GM21737 (cell line): ENCODE results near the gene SEC61A2.

Experiments
- ATAC-seq: cut with Tn5 transposase; IDR thresholded peaks from one replicate; pipeline ENCODE4 v1.9.1; 2021; ENCODE audit warnings: mild to moderate bottlenecking, moderate library complexity; ENCODE audit not compliant: unreplicated experiment

Gene SEC61A2

DNA sequence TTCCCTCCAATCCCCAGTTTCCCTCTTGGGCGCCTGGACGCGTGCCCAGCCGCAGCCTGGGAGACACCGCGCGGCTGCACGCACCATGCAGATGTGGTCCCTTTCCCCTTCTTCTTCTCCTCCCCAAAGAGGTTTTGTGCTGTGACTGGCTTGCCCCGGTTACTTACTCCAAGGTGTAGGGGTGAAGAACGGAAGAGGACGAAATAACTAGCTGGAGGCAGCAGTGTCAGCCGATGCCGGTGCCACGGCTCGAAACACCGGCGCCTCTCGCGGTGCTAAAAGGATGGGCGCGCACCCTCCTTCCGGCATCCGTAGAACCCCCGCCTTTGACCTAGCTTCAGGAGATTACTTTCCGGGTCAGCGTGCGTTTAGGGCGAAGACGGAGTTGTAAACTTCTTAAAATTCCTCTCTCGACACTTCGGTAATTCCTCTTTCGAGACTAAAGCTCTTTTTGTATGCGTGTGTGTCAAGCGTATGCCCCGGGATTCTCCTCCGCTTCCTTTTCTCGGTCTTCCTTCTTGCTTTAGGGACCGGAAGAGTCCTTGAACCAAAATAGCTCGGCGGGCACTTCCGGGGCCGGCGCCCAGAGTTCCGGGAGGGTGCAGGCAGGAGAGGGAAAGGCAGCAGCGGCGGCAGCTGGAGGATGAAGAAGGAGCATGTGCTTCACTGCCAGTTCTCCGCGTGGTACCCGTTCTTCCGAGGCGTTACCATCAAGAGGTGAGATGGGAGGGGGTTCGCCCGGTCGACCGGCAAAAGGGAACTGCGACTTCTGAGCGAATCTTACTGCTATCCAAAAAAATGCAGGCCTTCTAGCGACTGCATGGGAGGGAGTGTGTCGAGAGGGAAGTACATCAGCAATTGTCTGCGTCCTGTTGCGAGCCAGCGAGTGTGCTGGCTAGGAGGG, 66.4 kb downstream of the SEC61A2 start, which contains the start of the genes CDC123 and NUDT5:
TSS of gene CDC123 (plus strand) at position 586 of the 904 bp plus-strand sequence. CDS start at position 644, 58 bp downstream.
TSS of gene NUDT5 (minus strand) at position 289 of the 904 bp plus-strand sequence. CDS start 9,600 bp downstream, outside the sequence.
- peak; percentile 83 for ATAC-seq

- ATAC-seq = no peak
These were observed 67.2 kb downstream of the SEC61A2 start for GRCh38 chr10:12196531-12197211.

DNA sequence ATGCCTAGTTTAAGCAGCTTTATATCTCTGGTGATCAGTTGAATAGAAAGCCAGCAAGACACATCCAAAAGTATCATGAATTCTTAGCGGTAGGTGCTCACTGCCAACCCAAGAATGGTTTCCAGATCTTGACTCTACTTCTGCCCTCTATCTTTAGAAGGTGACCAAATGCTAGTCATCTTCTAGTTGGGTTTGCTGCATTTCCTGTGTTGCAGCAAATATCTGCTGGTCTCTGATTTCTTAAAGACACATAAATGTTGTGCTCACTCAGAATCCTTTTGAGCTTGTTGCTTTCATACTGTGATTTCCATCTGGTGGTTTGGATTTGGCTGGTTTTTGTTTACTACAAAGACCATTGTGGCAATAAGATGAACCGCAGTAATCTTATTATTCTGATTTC, 68.7 kb downstream of the SEC61A2 start:
- ATAC-seq = no peak

- ATAC-seq = no peak
These were observed 71.4 kb downstream of the SEC61A2 start for GRCh38 chr10:12200850-12201249.

- ATAC-seq = no peak
These were observed 72.1 kb downstream of the SEC61A2 start for GRCh38 chr10:12201543-12201942.

GRCh38 chr10:12202226-12202625, 72.7 kb downstream of the SEC61A2 start:
- no peak for ATAC-seq

DNA sequence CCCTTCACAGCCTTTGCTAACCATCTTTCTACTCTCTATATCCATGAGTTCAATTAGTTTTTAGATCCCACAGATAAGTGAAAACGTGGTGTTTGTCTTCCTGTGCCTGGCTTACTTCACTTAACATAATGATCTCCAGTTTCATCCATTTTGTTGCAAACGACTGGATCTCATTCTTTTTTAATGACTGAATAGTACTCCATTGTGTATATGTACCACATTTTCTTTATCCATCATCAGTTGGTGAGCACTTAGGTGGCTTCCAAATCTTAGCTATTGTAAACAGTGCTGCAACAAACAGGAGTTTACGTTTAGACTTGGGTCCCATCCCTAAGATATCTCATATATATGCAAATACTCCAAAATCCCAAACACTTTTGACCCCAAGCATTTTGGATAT, 75.6 kb downstream of the SEC61A2 start:
- ATAC-seq = no peak

DNA sequence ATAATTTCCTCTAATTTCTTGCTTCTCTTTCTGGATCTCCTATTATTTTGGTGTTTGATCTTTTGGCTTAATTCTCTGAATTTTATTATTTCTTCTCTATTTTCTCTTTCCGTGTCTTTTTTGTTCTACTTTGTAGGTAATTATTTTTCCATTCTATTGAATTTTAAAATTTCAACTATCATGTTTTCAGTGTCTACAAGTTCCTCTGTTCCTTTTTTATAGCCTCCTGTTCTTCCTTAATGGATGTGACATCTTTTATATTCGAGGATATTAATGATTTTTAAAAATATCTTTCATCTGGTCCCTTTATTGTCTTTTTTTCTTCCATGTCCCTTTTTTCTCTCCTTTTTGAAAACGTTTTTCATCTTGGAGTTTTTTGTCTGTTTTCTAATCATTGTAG, 77.6 kb downstream of the SEC61A2 start:
- ATAC-seq = no peak

- no peak for ATAC-seq
These were observed 79.0 kb downstream of the SEC61A2 start for GRCh38 chr10:12208460-12208859.

DNA sequence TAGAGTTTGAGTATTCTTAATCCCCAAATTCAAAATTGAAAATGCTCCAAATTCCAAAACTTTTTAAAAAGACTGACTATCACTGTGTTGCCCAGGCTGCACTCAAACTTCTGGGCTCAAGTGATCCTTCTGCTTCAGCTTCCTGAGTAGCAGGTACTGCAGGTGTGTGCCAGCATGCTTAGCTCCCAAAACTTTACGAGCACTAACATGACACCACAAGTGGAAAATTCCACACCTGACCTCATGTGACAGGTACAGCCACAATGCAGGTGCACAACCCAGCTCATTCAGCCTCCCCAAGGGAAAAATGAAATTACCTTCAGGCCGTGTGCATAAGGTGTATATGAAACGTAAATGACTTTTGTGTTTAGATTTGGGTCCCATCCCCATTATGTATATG, 83.0 kb downstream of the SEC61A2 start:
- ATAC-seq = no peak

GRCh38 chr10:12213621-12214020, 84.1 kb downstream of the SEC61A2 start:
- ATAC-seq = no peak

- ATAC-seq = no peak
These were observed 84.6 kb downstream of the SEC61A2 start for GRCh38 chr10:12214093-12214492.

DNA sequence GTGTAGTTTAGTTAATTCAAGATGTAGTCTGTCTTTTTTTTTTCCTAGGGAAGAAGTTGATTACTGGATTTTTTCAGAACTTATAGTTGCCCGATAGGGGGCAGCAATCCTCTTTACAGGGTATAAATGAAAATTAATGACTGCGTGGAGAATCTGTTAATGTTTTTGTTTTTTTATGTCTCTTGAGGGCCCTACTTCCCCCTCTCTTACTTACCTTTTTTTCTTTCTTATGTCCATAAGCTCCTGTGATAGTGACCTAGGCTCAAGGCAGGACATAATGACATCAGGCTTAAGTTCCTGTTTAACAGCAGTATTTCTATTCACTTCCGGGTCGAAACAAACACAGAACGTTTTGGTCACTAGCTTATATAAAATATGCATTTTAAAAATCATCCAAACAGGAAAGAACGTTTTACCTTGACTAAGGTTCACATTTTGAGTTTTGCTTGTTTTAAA, 85.3 kb downstream of the SEC61A2 start:
- no peak for ATAC-seq
